NB4 (cell line): ENCODE results near the gene RNF20.

Experiments used
- MYC ChIP-seq: IDR thresholded peaks from 2 replicates; pipeline ENCODE4 v1.6.1; 2011; ENCODE audit warnings: low read depth, low read length
- POLR2A ChIP-seq: IDR thresholded peaks from 2 replicates; pipeline ENCODE4 v1.6.1; 2011; ENCODE audit warnings: mild to moderate bottlenecking; ENCODE audit not compliant: insufficient read length; ENCODE audit errors: extremely low read depth
- TF ChIP-seq, protein P1 (sequence below): IDR thresholded peaks from one replicate; pipeline ENCODE4 v1.5.1; 2012; ENCODE audit warnings: low read depth, low read length

DNA sequence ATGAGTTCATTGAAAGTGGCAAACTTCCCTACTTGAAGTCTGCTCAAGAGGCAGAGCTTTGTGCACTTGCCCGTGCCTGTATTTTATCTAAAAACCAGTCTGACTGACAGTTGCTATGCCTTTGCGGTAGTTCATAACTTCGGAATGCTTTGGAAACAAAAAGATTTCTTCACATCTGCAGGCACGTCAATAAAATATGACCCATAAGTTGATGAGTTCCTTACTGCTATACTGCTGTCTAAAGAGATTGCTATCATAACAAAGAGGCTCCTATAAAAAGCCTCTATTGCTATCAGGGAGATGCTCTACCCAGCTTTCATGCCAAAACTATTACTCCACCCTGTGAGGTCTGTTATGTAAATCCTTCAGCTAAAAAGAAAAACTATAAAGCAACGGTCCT, 25.4 kb upstream of the RNF20 start:
- TF ChIP-seq, protein P1, sequence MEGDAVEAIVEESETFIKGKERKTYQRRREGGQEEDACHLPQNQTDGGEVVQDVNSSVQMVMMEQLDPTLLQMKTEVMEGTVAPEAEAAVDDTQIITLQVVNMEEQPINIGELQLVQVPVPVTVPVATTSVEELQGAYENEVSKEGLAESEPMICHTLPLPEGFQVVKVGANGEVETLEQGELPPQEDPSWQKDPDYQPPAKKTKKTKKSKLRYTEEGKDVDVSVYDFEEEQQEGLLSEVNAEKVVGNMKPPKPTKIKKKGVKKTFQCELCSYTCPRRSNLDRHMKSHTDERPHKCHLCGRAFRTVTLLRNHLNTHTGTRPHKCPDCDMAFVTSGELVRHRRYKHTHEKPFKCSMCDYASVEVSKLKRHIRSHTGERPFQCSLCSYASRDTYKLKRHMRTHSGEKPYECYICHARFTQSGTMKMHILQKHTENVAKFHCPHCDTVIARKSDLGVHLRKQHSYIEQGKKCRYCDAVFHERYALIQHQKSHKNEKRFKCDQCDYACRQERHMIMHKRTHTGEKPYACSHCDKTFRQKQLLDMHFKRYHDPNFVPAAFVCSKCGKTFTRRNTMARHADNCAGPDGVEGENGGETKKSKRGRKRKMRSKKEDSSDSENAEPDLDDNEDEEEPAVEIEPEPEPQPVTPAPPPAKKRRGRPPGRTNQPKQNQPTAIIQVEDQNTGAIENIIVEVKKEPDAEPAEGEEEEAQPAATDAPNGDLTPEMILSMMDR: no peak
- TF ChIP-seq POLR2A: no peak
- no peak for TF ChIP-seq MYC
